Muscle layer of duodenum (tissue), 2 donors: ENCODE measurements around the gene ITPR2.
A peak's percentile ranks its signal among the peaks of the same experiment; 100 is the strongest.

ENCODE experiments used
- H3K27ac ChIP-seq: one replicate; pipeline ENCODE4 v1.7.0; 2013; ENCODE audit warnings: mild to moderate bottlenecking, low read length
- H3K27me3 ChIP-seq: one replicate; pipeline ENCODE4 v1.7.0; 2013; ENCODE audit warnings: low read depth, mild to moderate bottlenecking, control low read depth, low read length
- H3K36me3 ChIP-seq, 2 donors: one replicate each; pipeline ENCODE4 v1.7.0; 2013; ENCODE audit warnings: low read length in 2 of 2, control low read depth in 1 of 2, mild to moderate bottlenecking in 1 of 2; ENCODE audit not compliant: insufficient read depth in 2 of 2, control insufficient read depth in 1 of 2
- H3K4me1 ChIP-seq, 2 donors: one replicate each; pipeline ENCODE4 v1.7.0; 2013; ENCODE audit warnings: low read length in 2 of 2, mild to moderate bottlenecking in 2 of 2, control low read depth in 1 of 2, moderate library complexity in 1 of 2; ENCODE audit not compliant: insufficient read depth in 2 of 2, control insufficient read depth in 1 of 2
- H3K4me3 ChIP-seq, 2 donors: one replicate each; pipeline ENCODE4 v1.7.0; 2013; ENCODE audit warnings: low read length in 2 of 2, low read depth in 1 of 2, mild to moderate bottlenecking in 1 of 2
- H3K9me3 ChIP-seq, 2 donors: one replicate each; pipeline ENCODE4 v1.7.0; 2013; ENCODE audit warnings: low read length in 2 of 2, control low read depth in 1 of 2, mild to moderate bottlenecking in 1 of 2; ENCODE audit not compliant: control insufficient read depth in 1 of 2
- donor health status: healthy.

ITPR2 gene

DNA sequence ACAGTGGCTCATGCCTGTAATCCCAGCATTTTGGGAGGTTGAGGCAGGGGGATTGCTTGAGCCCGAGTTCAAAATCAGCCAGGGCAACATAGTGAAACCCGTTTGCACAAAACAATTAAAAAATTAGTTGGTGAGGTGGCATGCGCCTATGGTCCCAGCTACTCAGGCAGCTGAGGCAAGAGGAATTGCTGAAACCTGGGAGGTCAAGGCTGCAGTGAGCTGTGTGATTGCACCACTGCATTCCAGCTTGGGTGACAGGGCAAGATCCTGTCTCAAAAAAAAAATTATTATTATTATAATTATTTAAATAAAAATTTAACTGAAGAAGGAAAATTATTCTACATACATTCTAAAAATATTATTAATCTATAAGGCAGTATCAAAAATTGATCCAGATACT lies 164.1 kb downstream of the ITPR2 start:
- Histone ChIP-seq H3K9me3 (no peaks in the 10 kb centered on the region), H3K27me3 (no peaks in the 10 kb centered on the region), H3K27ac (no peak overlapping the region), H3K36me3 (peaks cover 0 to 2% of the 10 kb centered on the region in 2 donors), H3K4me1 (no peaks in the 10 kb centered on the region), H3K4me3 (no peak overlapping the region)

- Histone ChIP-seq H3K27ac (no peak overlapping the region), H3K27me3 (no peaks in the 10 kb centered on the region), H3K9me3 (no peaks in the 10 kb centered on the region), H3K4me3 (no peak overlapping the region), H3K4me1 (no peaks in the 10 kb centered on the region), H3K36me3 (peaks cover 2 to 5% of the 10 kb centered on the region in 2 donors)
Observed at GRCh38 chr12:26668230-26668629, 164.8 kb downstream of the ITPR2 start.

DNA sequence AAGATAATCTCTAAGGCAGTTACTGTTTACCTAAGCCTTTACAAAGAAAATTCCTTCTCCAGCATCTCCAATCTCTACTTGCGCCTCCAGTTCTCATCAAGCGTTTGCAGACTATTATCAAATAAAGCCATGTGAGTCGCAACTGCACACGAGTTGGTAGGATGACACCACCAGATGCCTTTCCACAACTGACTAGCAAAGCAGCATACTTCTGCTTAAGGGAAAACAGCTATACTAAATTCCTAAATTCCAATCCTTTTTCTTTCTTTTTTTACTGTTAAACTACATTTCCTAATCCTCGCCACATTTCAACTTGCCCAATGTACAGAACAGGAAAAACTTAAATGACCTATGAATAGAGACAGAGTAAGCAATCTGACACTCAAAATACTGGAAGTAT lies 166.7 kb downstream of the ITPR2 start:
- Histone ChIP-seq H3K27me3 (no peaks in the 10 kb centered on the region), H3K4me3 (no peak overlapping the region), H3K36me3 (peaks cover 2 to 6% of the 10 kb centered on the region in 2 donors), H3K9me3 (no peaks in the 10 kb centered on the region), H3K27ac (no peak overlapping the region), H3K4me1 (no peaks in the 10 kb centered on the region)

DNA sequence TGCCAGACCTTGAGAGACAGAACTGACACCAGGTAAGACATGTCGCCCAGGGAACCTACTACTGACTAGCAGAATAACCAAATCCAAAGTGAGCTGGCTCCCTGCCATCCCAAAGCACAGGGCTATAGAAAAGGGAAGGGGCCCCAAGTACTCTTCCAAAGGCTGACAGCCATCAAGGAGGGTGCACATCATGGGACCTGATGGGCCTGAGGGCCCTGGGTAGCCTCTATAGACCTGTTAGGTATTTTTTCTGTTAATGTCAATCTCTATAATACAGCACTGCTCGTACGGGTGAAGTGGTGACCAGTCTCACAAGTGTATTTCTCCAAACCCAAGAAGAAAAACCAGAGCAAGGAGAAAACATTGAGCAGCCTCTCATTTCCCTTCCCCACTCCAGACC lies 171.6 kb downstream of the ITPR2 start:
- Histone ChIP-seq H3K4me1 (peaks cover 0 to 10% of the 10 kb centered on the region in 2 donors), H3K27ac (no peak overlapping the region), H3K27me3 (no peaks in the 10 kb centered on the region), H3K36me3 (peaks cover 10 to 15% of the 10 kb centered on the region in 2 donors), H3K9me3 (no peaks in the 10 kb centered on the region), H3K4me3 (no peak overlapping the region)

GRCh38 chr12:26659930-26660329 lies 173.1 kb downstream of the ITPR2 start:
- Histone ChIP-seq H3K4me3 (no peak overlapping the region), H3K4me1 (peaks cover 0 to 10% of the 10 kb centered on the region in 2 donors), H3K27me3 (no peaks in the 10 kb centered on the region), H3K36me3 (peaks cover 19 to 20% of the 10 kb centered on the region in 2 donors), H3K9me3 (no peaks in the 10 kb centered on the region), H3K27ac (no peak overlapping the region)

- H3K9me3 ChIP-seq, result no peaks in the 10 kb centered on the region
- H3K4me1 ChIP-seq, result peaks cover 0 to 10% of the 10 kb centered on the region in 2 donors
- H3K27me3 ChIP-seq, result no peaks in the 10 kb centered on the region
- no peak overlapping the region for H3K27ac ChIP-seq
- no peak overlapping the region for H3K4me3 ChIP-seq
- peaks cover 16 to 20% of the 10 kb centered on the region in 2 donors for H3K36me3 ChIP-seq
Observed at GRCh38 chr12:26658991-26659390, 174.0 kb downstream of the ITPR2 start.

DNA sequence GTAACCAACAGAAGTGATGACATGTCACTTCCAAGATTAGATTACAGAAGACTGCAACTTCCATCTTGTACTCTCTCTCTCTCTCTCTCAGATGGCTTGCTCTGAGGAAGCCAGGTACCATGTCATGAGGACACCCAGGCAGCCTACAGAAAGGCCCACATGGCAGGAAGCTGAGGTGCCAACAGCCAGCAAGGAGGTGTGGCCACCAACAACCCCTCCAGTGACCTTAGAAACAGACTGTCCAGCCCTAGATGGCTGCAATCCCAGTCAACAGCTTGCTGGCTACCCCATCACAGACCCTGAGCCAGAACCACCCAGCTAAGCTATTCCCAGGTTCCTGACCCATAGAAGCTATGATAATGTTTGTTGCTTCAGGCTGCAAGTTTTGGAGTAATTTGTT lies 178.4 kb downstream of the ITPR2 start:
- H3K36me3 ChIP-seq, result peaks cover 16 to 19% of the 10 kb centered on the region in 2 donors
- no peak overlapping the region for H3K27ac ChIP-seq
- peaks cover 0 to 10% of the 10 kb centered on the region in 2 donors for H3K4me1 ChIP-seq
- H3K9me3 ChIP-seq, result no peaks in the 10 kb centered on the region
- H3K4me3 ChIP-seq, result no peak overlapping the region
- H3K27me3 ChIP-seq, result no peaks in the 10 kb centered on the region

GRCh38 chr12:26651566-26652188 lies 181.3 kb downstream of the ITPR2 start:
- H3K9me3 ChIP-seq, result no peaks in the 10 kb centered on the region
- H3K27ac ChIP-seq, result no peak overlapping the region
- no peaks in the 10 kb centered on the region for H3K27me3 ChIP-seq
- H3K4me1 ChIP-seq, result no peaks in the 10 kb centered on the region
- H3K36me3 ChIP-seq, result peaks cover 6 to 18% of the 10 kb centered on the region in 2 donors
- H3K4me3 ChIP-seq, result no peak overlapping the region

DNA sequence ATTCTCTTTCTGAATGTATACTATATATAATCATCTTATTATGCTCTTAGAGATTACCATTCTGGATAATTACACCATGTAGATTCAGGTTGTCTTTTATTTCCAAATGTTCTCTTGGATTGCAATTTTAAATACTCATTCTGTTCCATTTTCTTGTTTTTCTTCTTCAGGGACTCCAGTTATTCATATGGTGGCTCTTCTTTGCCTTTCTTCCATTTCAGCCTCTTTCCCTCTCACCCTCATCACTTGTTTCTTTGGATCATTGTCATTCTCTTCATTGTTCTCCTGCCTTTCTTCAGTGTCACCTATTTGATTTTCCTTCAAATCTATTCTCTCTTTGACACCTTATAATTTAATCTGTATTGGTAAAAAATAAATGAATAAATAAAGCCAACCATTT lies 182.0 kb downstream of the ITPR2 start:
- no peaks in the 10 kb centered on the region for H3K27me3 ChIP-seq
- H3K4me3 ChIP-seq, result no peak overlapping the region
- no peaks in the 10 kb centered on the region for H3K9me3 ChIP-seq
- H3K27ac ChIP-seq, result no peak overlapping the region
- peaks cover 0 to 12% of the 10 kb centered on the region in 2 donors for H3K36me3 ChIP-seq
- H3K4me1 ChIP-seq, result no peaks in the 10 kb centered on the region

DNA sequence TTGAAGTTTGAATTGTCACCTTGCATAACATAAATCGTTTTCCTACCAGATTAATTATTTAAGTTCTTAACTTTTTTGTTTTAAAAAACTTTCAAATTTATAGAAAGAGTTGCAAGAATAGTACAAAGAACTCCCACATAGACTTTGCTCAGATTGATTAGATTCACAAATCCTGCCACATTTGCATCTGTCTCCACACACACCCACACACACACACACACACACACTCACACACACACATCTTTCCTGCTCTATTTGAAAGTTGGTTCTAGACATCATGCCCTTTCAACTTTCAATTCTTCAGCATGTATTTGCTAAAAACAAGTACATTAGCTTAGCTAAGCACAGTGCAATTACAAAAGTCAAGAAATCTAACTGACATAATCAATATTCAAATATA lies 184.0 kb downstream of the ITPR2 start:
- Histone ChIP-seq H3K36me3 (peaks cover 0 to 6% of the 10 kb centered on the region in 2 donors), H3K9me3 (no peaks in the 10 kb centered on the region), H3K4me3 (no peak overlapping the region), H3K4me1 (no peaks in the 10 kb centered on the region), H3K27ac (no peak overlapping the region), H3K27me3 (no peaks in the 10 kb centered on the region)

- H3K4me1 ChIP-seq, result no peaks in the 10 kb centered on the region
- no peak overlapping the region for H3K27ac ChIP-seq
Observed at GRCh38 chr12:26648584-26648983, 184.4 kb downstream of the ITPR2 start.

GRCh38 chr12:26648066-26648465 lies 184.9 kb downstream of the ITPR2 start:
- H3K4me3 ChIP-seq, result no peak overlapping the region
- no peaks in the 10 kb centered on the region for H3K4me1 ChIP-seq

More at GRCh38 chr12:26648584-26648983, 184.4 kb downstream of the ITPR2 start:
- Histone ChIP-seq H3K9me3 (no peaks in the 10 kb centered on the region), H3K27me3 (no peaks in the 10 kb centered on the region), H3K36me3 (peaks cover 0 to 6% of the 10 kb centered on the region in 2 donors), H3K4me3 (no peak overlapping the region)

More at GRCh38 chr12:26648066-26648465, 184.9 kb downstream of the ITPR2 start:
- no peaks in the 10 kb centered on the region for H3K9me3 ChIP-seq
- H3K36me3 ChIP-seq, result peaks cover 0 to 6% of the 10 kb centered on the region in 2 donors
- H3K27ac ChIP-seq, result peak overlapping the region; percentile 36
- H3K27me3 ChIP-seq, result no peaks in the 10 kb centered on the region
